Measurements from ENCODE around the gene TOMM40. TPM values are rescaled to one million over a fixed set of nuclear protein-coding genes. Genes with fewer than 3 reads are reported as not detected.

The TOMM40 gene
- total RNA-seq, 1 experiment from 2014 or later = 83.6 TPM

- Histone ChIP-seq H3K4me1 (replicated peaks; ENCODE audit: insufficient read depth) (peaks cover 32% of the 10 kb centered on the region), H3K9me2 (ENCODE audit: insufficient read depth) (no peaks in the 10 kb centered on the region), H3K4me3 (no peak overlapping the region), H3K79me2 (ENCODE audit: low read depth) (no peaks in the 10 kb centered on the region), H3K27ac (no peak overlapping the region), H3K27me3 (ENCODE audit: insufficient read depth, low read depth) (no peaks in the 10 kb centered on the region), H4K20me1 (ENCODE audit: insufficient read depth) (peaks cover 7% of the 10 kb centered on the region), H2AFZ (no peak overlapping the region), H3K4me2 (no peak overlapping the region), H3K9me3 (ENCODE audit: insufficient read depth, low read depth) (no peaks in the 10 kb centered on the region), H3K36me3 (ENCODE audit: low read depth) (peaks cover 30% of the 10 kb centered on the region), H3F3A (ENCODE audit: insufficient read depth, low read depth) (peaks cover 65% of the 10 kb centered on the region)
- DNase-seq = no peak
- BruUV-seq (replicated peaks) = no TSS peak
- ChIA-PET POLR2A (ENCODE audit: unreplicated experiment) (no interaction called here), CTCF (no interaction called here)
- TF ChIP-seq CTCF (conservative IDR thresholded peaks at IDR 0.05) (no peak), EZH2 (IDR thresholded peaks at IDR 0.05; ENCODE audit: low read depth) (no peak)
- intact Hi-C loops (cut with micrococcal nuclease; ENCODE audit: unreplicated experiment) = no loop called here
Observed at GRCh38 chr19:44872661-44873060, 18.4 kb upstream of the TOMM40 start.

GRCh38 chr19:44874317-44874716, 16.7 kb upstream of the TOMM40 start:
- Histone ChIP-seq H3K9me2 (ENCODE audit: insufficient read depth) (no peaks in the 10 kb centered on the region), H3K4me3 (no peak overlapping the region), H2AFZ (no peak overlapping the region), H3F3A (ENCODE audit: insufficient read depth, low read depth) (peaks cover 55% of the 10 kb centered on the region), H3K4me1 (replicated peaks; ENCODE audit: insufficient read depth) (peaks cover 46% of the 10 kb centered on the region), H4K20me1 (ENCODE audit: insufficient read depth) (peaks cover 6% of the 10 kb centered on the region; the same call in 1 of the 2 replicates), H3K27me3 (ENCODE audit: insufficient read depth, low read depth) (no peaks in the 10 kb centered on the region), H3K36me3 (ENCODE audit: low read depth) (peaks cover 30% of the 10 kb centered on the region), H3K9me3 (ENCODE audit: insufficient read depth, low read depth) (no peaks in the 10 kb centered on the region), H3K27ac (peak overlapping the region; percentile 95), H3K79me2 (ENCODE audit: low read depth) (no peaks in the 10 kb centered on the region), H3K4me2 (no peak overlapping the region)
- no TSS peak for BruUV-seq (replicated peaks)
- ChIA-PET CTCF (interaction anchor here (0.6 kb wide), 1 partner anchor 40 kb away, joined by 7 read pairs; no protein-coding TSS in a partner anchor), POLR2A (ENCODE audit: unreplicated experiment) (no interaction called here)
- intact Hi-C loops (cut with micrococcal nuclease; ENCODE audit: unreplicated experiment) = no loop called here
- no peak for DNase-seq
- TF ChIP-seq EZH2 (IDR thresholded peaks at IDR 0.05; ENCODE audit: low read depth) (no peak), CTCF (conservative IDR thresholded peaks at IDR 0.05) (no peak)

- DNase-seq = peak; percentile 82 to 95
Observed at GRCh38 chr19:44875666-44876451, 15.2 kb upstream of the TOMM40 start.

More at GRCh38 chr19:44875666-44876451, 15.2 kb upstream of the TOMM40 start:
- intact Hi-C loops (cut with micrococcal nuclease; ENCODE audit: unreplicated experiment) = loop anchor here (1.0 kb wide), 1 partner anchor 15 kb away; the partner anchor contains the start of gene TOMM40
- peak overlapping the region; percentile 67 for H3K4me2 ChIP-seq
- peaks cover 46% of the 10 kb centered on the region for H3K4me1 ChIP-seq (replicated peaks; ENCODE audit: insufficient read depth)
- no peaks in the 10 kb centered on the region for H3K9me2 ChIP-seq (ENCODE audit: insufficient read depth)
- POLR2A ChIA-PET (ENCODE audit: unreplicated experiment) = interaction anchor here (0.5 to 0.6 kb wide), 2 partner anchors 79 to 134 kb away, joined by 4 read pairs; partner anchors contain the start of gene CLPTM1
- BruUV-seq (replicated peaks) = no TSS peak
- peak overlapping the region; percentile 95 for H3K27ac ChIP-seq
- no peaks in the 10 kb centered on the region for H3K9me3 ChIP-seq (ENCODE audit: insufficient read depth, low read depth)
- peak overlapping the region; percentile 32; the same call in 1 of the 2 replicates for H3K4me3 ChIP-seq
- no peaks in the 10 kb centered on the region for H3K79me2 ChIP-seq (ENCODE audit: low read depth)
- peaks cover 6% of the 10 kb centered on the region; the same call in 1 of the 2 replicates for H4K20me1 ChIP-seq (ENCODE audit: insufficient read depth)
- H3F3A ChIP-seq (ENCODE audit: insufficient read depth, low read depth) = peaks cover 53% of the 10 kb centered on the region
- TF ChIP-seq EZH2 (IDR thresholded peaks at IDR 0.05; ENCODE audit: low read depth) (no peak), CTCF (conservative IDR thresholded peaks at IDR 0.05) (no peak)
- peaks cover 30% of the 10 kb centered on the region for H3K36me3 ChIP-seq (ENCODE audit: low read depth)
- CTCF ChIA-PET = interaction anchor here (0.6 to 0.8 kb wide), 2 partner anchors 77 to 79 kb away, joined by 3 read pairs; no protein-coding TSS in a partner anchor
- H3K27me3 ChIP-seq (ENCODE audit: insufficient read depth, low read depth) = no peaks in the 10 kb centered on the region
- no peak overlapping the region for H2AFZ ChIP-seq

All from PC-9 (cell line).